Endothelial cell of umbilical vein (primary cell): ENCODE data around the gene BCL10. TPM values are rescaled to one million over a fixed set of nuclear protein-coding genes. Genes with fewer than 3 reads are reported as not detected.
A peak's percentile ranks its signal among the peaks of the same experiment; 100 is the strongest.

Experiments
- Bru-seq: library from RNA; stranded (reverse); fragments of 400-500 nt; gene quantifications from one replicate; lab custom pipeline; 2021; lab: Mats Ljungman, UMichigan
- BruChase-seq, 2 experiments: library from RNA; stranded (reverse); fragments of 400-500 nt; gene quantifications; one replicate each; lab custom pipeline; 2021; lab: Mats Ljungman, UMichigan
- BruUV-seq: library from RNA; stranded (reverse); fragments of 400-500 nt; replicated peaks from 2 replicates; lab custom pipeline; 2021; lab: Mats Ljungman, UMichigan
- CTCF ChIA-PET: fragments of 300-600, 350-600 bp; sonication (Branson Sonifier 250); formaldehyde crosslinking; loops from one replicate; lab custom pipeline; 2021; ENCODE audit warnings: antibody characterized with exemption, inconsistent platforms; lab: Charles Lee
- POLR2A ChIA-PET: fragments of 300-600, 350-600 bp; sonication (Branson Sonifier 250); formaldehyde crosslinking; loops from one replicate; lab custom pipeline; 2021; ENCODE audit warnings: antibody characterized with exemption, inconsistent platforms; lab: Charles Lee
- DNase-seq: peaks from one replicate; pipeline ENCODE4 v3.0.0-alpha.2; 2011; ENCODE audit warnings: low read depth, low spot score
- FAIRE-seq: peaks from 2 replicates; lab custom pipeline; 2011; peaks lifted over from hg19 to GRCh38; lab: Jason Lieb, UNC
- H2AFZ ChIP-seq: 2 replicates; pipeline ENCODE4 v1.6.0; 2012; ENCODE audit warnings: low read depth, low read length, control low read depth, inconsistent platforms
- H3K27ac ChIP-seq: 2 replicates; pipeline ENCODE4 v1.5.1; 2011; ENCODE audit warnings: low read depth, mild to moderate bottlenecking, control low read depth, low read length, moderate library complexity; ENCODE audit not compliant: insufficient read depth
- H3K27me3 ChIP-seq, 2 experiments: 2 replicates each; pipeline versions ENCODE4 v1.6.0 to v1.6.1; 2011; ENCODE audit warnings: low read length in 2 of 2, mixed read lengths in 1 of 2; ENCODE audit not compliant: control insufficient read depth in 2 of 2, insufficient read depth in 2 of 2
- H3K36me3 ChIP-seq, 2 experiments: 2 replicates in 1 of 2; 3 replicates in 1 of 2; pipeline ENCODE4 v1.5.1; 2011; ENCODE audit warnings: low read length in 2 of 2, mild to moderate bottlenecking in 1 of 2, moderate library complexity in 1 of 2; ENCODE audit not compliant: control insufficient read depth in 2 of 2, insufficient read depth in 2 of 2; ENCODE audit errors: extremely low read depth in 1 of 2
- H3K4me1 ChIP-seq: 3 replicates; pipeline ENCODE4 v1.5.1; 2011; ENCODE audit warnings: mild to moderate bottlenecking, low read length; ENCODE audit not compliant: control insufficient read depth, insufficient read depth; ENCODE audit errors: extremely low read depth
- H3K4me2 ChIP-seq: 2 replicates; pipeline ENCODE4 v1.6.1; 2011; ENCODE audit warnings: low read length, control low read depth, mixed read lengths; ENCODE audit not compliant: insufficient read depth
- H3K4me3 ChIP-seq, 3 experiments: fragments of 200-600 bp in 1 of 3; sonication (generic), shearing (Covaris generic) in 1 of 3; replicated peaks in 1 of 3; 2 replicates each; pipeline ENCODE4 v1.5.1; 2011 to 2016; ENCODE audit warnings: control low read depth in 3 of 3, low read length in 3 of 3, mild to moderate bottlenecking in 2 of 3, inconsistent platforms in 1 of 3, low read depth in 1 of 3, moderate library complexity in 1 of 3; ENCODE audit not compliant: insufficient read depth in 1 of 3
- H3K79me2 ChIP-seq: 2 replicates; pipeline ENCODE4 v1.6.0; 2012; ENCODE audit warnings: low read length, inconsistent platforms; ENCODE audit not compliant: control insufficient read depth, insufficient read depth
- H3K9ac ChIP-seq: replicated peaks from 2 replicates; pipeline ENCODE3; 2011; ENCODE audit warnings: low read length, control low read depth; ENCODE audit not compliant: insufficient read depth; ENCODE audit errors: extremely low read depth
- H3K9me1 ChIP-seq: replicated peaks from 3 replicates; pipeline ENCODE4 v1.6.0; 2011; ENCODE audit warnings: mild to moderate bottlenecking, low read length; ENCODE audit not compliant: control insufficient read depth, insufficient read depth; ENCODE audit errors: extremely low read depth
- H3K9me3 ChIP-seq: replicated peaks from 2 replicates; pipeline ENCODE4 v1.5.1; 2012; ENCODE audit warnings: low read length, inconsistent platforms; ENCODE audit not compliant: control insufficient read depth, insufficient read depth
- H4K20me1 ChIP-seq: replicated peaks from 2 replicates; pipeline ENCODE3; 2011; ENCODE audit warnings: mild to moderate bottlenecking, low read length; ENCODE audit not compliant: control insufficient read depth, insufficient read depth; ENCODE audit errors: extremely low read depth
- GATA2 ChIP-seq: IDR thresholded peaks from 2 replicates; pipeline ENCODE4 v1.7.0; 2011; ENCODE audit warnings: low read depth, mild to moderate bottlenecking, moderate library complexity, mixed read lengths, low read length; ENCODE audit not compliant: insufficient read length, insufficient read depth
- POLR2A ChIP-seq: IDR thresholded peaks from 2 replicates; pipeline ENCODE4 v1.6.1; 2012; ENCODE audit warnings: low read depth, mild to moderate bottlenecking, control low read depth, low read length
- POLR2AphosphoS5 ChIP-seq: IDR thresholded peaks from 2 replicates; pipeline ENCODE4 v1.6.1; 2012; ENCODE audit warnings: low read depth, mild to moderate bottlenecking, control low read depth, low read length, moderate library complexity; ENCODE audit not compliant: insufficient read depth
- dilution Hi-C: fragments of 300-500 bp; cut with MboI; formaldehyde crosslinking; loops from one replicate; pipeline ENCODE4 v1.15.0; 2019; ENCODE audit warnings: low sequenced_read_pairs; ENCODE audit not compliant: extremely low pct_ligation_motif_present
- intact Hi-C: fragments of 100-400 bp; cut with micrococcal nuclease; formaldehyde crosslinking; loops from one replicate; pipeline ENCODE4 v1.10.0; 2022
- long read RNA-seq: library from polyadenylated mRNA; stranded (forward); transcript quantifications from one replicate; pipeline ENCODE4 v2.0.0, GENCODE V29; 2021
- polyA minus RNA-seq, 3 experiments: library from RNA; depleted of rRNA, polyadenylated mRNA; stranded (reverse); fragments of >200 nt; gene quantifications; 1 replicate in 1 of 3; 2 replicates in 2 of 3; pipeline ENCODE4 v1.2.3, GENCODE V29; 2011
- polyA plus RNA-seq, 4 experiments: library from polyadenylated mRNA; depleted of rRNA in 3 of 4; stranded (reverse) in 3 of 4; unstranded in 1 of 4; fragments of >200 nt; gene quantifications; 2 replicates each; pipeline versions ENCODE4 v1.2.1 to v1.2.3, GENCODE V29; 2011 to 2012; ENCODE audit warnings: missing spikeins in 1 of 4
- total RNA-seq: library from RNA; stranded (reverse); gene quantifications from 2 replicates; pipeline ENCODE4 v1.2.3, GENCODE V29; 2021
- TF ChIP-seq, protein P1 (sequence below): IDR thresholded peaks from 2 replicates; pipeline ENCODE4 v1.6.1; 2011; ENCODE audit not compliant: insufficient read depth, insufficient read length

Gene BCL10
- 74.5 and 78.6 TPM in 2 replicates for total RNA-seq
- 16.1 and 21.5 TPM in 2 replicates for polyA plus RNA-seq
- polyA plus RNA-seq (2011; cell fraction: cytosol; rRNA removed) = 19.8 and 20.6 TPM in 2 replicates
- polyA plus RNA-seq (2011; cell fraction: nucleus; rRNA removed) = 20.5 and 20.7 TPM in 2 replicates
- 34.1 and 55.5 TPM in 2 replicates for polyA plus RNA-seq (2012)
- 34.3 and 40.4 TPM in 2 replicates for polyA minus RNA-seq
- 9.3 TPM for polyA minus RNA-seq (2011; cell fraction: cytosol; rRNA and poly(A)+ RNA removed)
- polyA minus RNA-seq (2011; cell fraction: nucleus; rRNA and poly(A)+ RNA removed) = 62.3 and 75.3 TPM in 2 replicates
- percentile 97 among the genes with signal in this experiment for Bru-seq, nascent RNA
- percentile 93 among the genes with signal in this experiment for BruChase-seq, experiment 1, labeled RNA remaining after a 6-hour chase
- percentile 97 among the genes with signal in this experiment for BruChase-seq, experiment 2, labeled RNA remaining after a 2-hour chase
- long read RNA-seq, transcript BCL10-203 (3 exons, 2,833 nt) = major isoform, 122 of 154 reads
- long read RNA-seq, transcript BCL10-202 (3 exons, 776 nt) = minor isoform, 8 of 154 reads
- long read RNA-seq, partial matches to known transcripts = 0 of 154 reads
- long read RNA-seq, other reads (novel, unspliced or antisense) = 24 of 154 reads

DNA sequence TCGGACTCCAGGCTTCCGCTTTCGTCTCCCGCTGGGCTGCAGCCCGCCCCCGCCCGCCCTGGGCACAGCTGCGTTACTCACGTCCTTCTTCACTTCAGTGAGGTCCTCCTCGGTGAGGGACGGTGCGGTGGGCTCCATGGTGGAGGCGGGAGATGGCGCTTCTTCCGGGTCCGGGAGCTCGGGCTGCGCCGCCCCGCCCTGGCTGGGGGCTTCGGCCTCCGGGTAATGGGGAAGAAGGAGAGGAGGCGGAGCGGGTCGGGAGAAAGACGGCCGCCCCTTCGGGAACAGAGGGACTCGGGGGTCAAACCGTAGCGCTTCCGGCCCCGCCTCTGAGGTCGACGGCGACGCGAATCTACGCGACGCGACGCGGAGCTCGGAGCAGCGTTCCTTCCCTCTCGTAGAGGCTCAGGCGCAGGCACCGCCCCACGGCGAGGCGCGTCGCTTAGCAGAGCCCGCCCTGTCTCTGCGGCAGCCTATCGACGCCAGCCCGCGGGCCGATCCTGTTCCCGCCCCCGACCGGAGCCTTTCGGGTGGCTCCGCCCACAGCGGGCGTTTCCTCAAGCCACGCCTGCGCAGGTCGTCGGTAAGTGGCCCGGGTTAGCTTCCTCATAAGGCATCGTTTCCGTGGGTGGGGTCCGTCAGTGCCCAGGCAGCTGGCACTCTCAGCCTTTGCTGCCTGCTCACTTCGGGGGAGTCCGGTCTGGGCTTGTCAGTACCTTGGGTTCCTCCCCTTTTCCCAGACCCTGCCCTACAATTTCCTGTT lies at the start of gene BCL10:
Gene BCL10 (minus strand): TSS at position 418 of the 763 bp plus-strand sequence. CDS start 280 bp downstream, at position 138.
- H3K4me3 ChIP-seq = peak within 1 kb of the TSS; percentile 95 to 99 (median 98)
- POLR2A ChIA-PET = interaction anchor here (0.8 to 2.5 kb wide), 11 partner anchors 9 to 770 kb away, joined by 3 to 21 read pairs (median 6); partner anchors contain the start of genes C1orf52, CCN1, GNG5 and SPATA1
- intact Hi-C loops (loop anchor here (1.0 to 10.0 kb wide), 8 partner anchors 22 to 772 kb away; partner anchors contain the start of genes GNG5, SPATA1 and ZNHIT6), dilution Hi-C loops (no loop called here)
- TF ChIP-seq GATA2 (no peak), POLR2AphosphoS5 (peak; percentile 80), POLR2A (peak; percentile 64)
- TF ChIP-seq, protein P1, sequence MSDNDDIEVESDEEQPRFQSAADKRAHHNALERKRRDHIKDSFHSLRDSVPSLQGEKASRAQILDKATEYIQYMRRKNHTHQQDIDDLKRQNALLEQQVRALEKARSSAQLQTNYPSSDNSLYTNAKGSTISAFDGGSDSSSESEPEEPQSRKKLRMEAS = peak; percentile 2
- peak within 1 kb of the TSS; percentile 100 for H3K27ac ChIP-seq
- H3K36me3 ChIP-seq = peaks cover 0 to 8% of the 10 kb centered on the region in 2 experiments
- H3K79me2 ChIP-seq = peaks cover 43% of the 10 kb centered on the region
- H3K4me1 ChIP-seq = peaks cover 56% of the 10 kb centered on the region
- CTCF ChIA-PET = interaction anchor here (0.7 to 4.7 kb wide), 12 partner anchors 17 to 1428 kb away, joined by 3 to 39 read pairs (median 6); partner anchors contain the start of genes C1orf52, SH3GLB1 and ZNHIT6
- no peak within 1 kb of the TSS for H2AFZ ChIP-seq
- peak within 1 kb of the TSS; percentile 97 for H3K4me2 ChIP-seq
- no peaks in the 10 kb centered on the region for H3K9me1 ChIP-seq
- peak within 1 kb of the TSS; percentile 100 for H3K9ac ChIP-seq
- no peaks in the 10 kb centered on the region for H4K20me1 ChIP-seq
- FAIRE-seq (peak; percentile 88), DNase-seq (peak; percentile 99)
- no peaks in the 10 kb centered on the region for H3K27me3 ChIP-seq
- BruUV-seq = no TSS peak
- H3K9me3 ChIP-seq = no peaks in the 10 kb centered on the region
